ENCODE measurements around the gene KIR3DL1. TPM values are rescaled to one million over a fixed set of nuclear protein-coding genes. Genes with fewer than 3 reads are reported as not detected.

Gene KIR3DL1
- total and polyA plus RNA-seq, 10 donors, result 0.07 to 6.3 (median 0.79) TPM; not detected in 1

DNA sequence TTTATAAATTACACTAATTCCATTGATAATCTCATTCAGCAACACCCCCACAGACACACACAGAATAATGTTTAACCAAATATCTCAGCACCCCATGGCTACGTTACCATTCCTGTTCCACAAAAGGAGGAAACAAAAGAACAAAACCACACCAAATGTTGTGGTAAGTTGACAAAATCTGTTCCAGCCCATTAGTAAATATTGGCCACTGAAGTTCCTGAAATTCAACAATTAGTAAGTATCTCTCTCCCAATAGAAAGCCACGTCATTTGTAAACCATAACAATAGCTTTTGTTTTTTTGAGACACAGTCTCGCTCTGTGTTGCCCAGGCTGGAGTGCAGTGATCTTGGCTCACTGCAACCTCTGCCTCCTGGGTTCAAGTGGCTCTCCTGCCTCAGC is 55.4 kb downstream of the KIR3DL1 start:
- Histone ChIP-seq H3K27ac (peak overlapping the region in 6 of 8 donors; percentile 12 to 89 (median 44)), H3K4me3 (peak overlapping the region in 1 of 8 donors; percentile 27), H3K4me1 (peaks cover 0 to 11% (median 0%) of the 10 kb centered on the region in 6 donors), H3K36me3 (no peaks in the 10 kb centered on the region), H3K27me3 (replicated peaks in 1 of 7) (peaks cover 0 to 19% (median 0%) of the 10 kb centered on the region in 7 donors), H3K9me3 (no peaks in the 10 kb centered on the region)
- no peak for DNase-seq
- intact Hi-C loops (cut with DNase I; ENCODE audit: low total_unique reads), result no loop called here
- 29 to 63% (median 46%) methylated on average over 3 of the region's 3 CpGs for WGBS, 5 donors
- no peak for TF ChIP-seq POLR2AphosphoS5 (IDR thresholded peaks at IDR 0.05)
- TF ChIP-seq, protein P1, sequence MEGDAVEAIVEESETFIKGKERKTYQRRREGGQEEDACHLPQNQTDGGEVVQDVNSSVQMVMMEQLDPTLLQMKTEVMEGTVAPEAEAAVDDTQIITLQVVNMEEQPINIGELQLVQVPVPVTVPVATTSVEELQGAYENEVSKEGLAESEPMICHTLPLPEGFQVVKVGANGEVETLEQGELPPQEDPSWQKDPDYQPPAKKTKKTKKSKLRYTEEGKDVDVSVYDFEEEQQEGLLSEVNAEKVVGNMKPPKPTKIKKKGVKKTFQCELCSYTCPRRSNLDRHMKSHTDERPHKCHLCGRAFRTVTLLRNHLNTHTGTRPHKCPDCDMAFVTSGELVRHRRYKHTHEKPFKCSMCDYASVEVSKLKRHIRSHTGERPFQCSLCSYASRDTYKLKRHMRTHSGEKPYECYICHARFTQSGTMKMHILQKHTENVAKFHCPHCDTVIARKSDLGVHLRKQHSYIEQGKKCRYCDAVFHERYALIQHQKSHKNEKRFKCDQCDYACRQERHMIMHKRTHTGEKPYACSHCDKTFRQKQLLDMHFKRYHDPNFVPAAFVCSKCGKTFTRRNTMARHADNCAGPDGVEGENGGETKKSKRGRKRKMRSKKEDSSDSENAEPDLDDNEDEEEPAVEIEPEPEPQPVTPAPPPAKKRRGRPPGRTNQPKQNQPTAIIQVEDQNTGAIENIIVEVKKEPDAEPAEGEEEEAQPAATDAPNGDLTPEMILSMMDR (IDR thresholded peaks at IDR 0.05 in 8 of 11, conservative IDR thresholded peaks at IDR 0.05 in 3 of 11), result no peak

GRCh38 chr19:54873990-54874389 is 57.7 kb downstream of the KIR3DL1 start, which contains the start of gene FCAR:
FCAR (plus strand) TSS chr19:54874235; CDS start chr19:54874290, 55 bp downstream.
- TF ChIP-seq, protein P1 (IDR thresholded peaks at IDR 0.05 in 8 of 11, conservative IDR thresholded peaks at IDR 0.05 in 3 of 11), result no peak
- TF ChIP-seq POLR2A (IDR thresholded peaks at IDR 0.05), result peak in 1 of 3 donors; percentile 25
- peak in 1 of 3 donors; percentile 81 for TF ChIP-seq POLR2AphosphoS5 (IDR thresholded peaks at IDR 0.05)
- Histone ChIP-seq H3K36me3 (no peaks in the 10 kb centered on the region), H3K9me3 (no peaks in the 10 kb centered on the region), H3K4me3 (peak within 1 kb of the TSS in 5 of 8 donors; percentile 13 to 56 (median 27)), H3K27me3 (replicated peaks in 1 of 7) (peaks cover 0 to 20% (median 0%) of the 10 kb centered on the region in 7 donors), H3K4me1 (peaks cover 0 to 17% (median 0%) of the 10 kb centered on the region in 6 donors), H3K27ac (peak within 1 kb of the TSS in 7 of 8 donors; percentile 4 to 89 (median 79))
- no peak for DNase-seq
- intact Hi-C loops (cut with DNase I; ENCODE audit: low total_unique reads), result no loop called here
- WGBS, 5 donors, result 37 to 76% (median 52%) methylated on average over 8 of the region's 8 CpGs

GRCh38 chr19:54875506-54875905 is 59.2 kb downstream of the KIR3DL1 start:
- intact Hi-C loops (cut with DNase I; ENCODE audit: low total_unique reads), result no loop called here

DNA sequence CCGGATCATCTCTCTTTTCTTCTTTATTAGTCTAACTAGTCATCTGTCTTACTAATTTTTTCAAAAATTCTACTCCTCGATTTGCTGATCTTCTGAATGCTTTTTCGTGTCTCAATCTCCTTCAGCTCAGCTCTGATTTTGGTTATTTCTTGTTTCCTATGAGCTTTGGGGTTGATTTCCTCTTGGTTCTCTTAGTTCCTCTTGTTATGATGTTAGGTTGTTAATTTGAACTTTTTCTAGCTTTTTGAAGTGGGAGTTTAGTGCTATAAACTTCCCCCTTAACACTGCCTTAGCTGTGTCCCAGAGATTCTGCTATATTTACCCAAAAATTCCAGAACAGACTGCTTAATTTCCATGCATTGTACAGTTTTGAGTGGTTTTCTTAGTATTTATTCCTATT is 61.2 kb downstream of the KIR3DL1 start:
- TF ChIP-seq POLR2AphosphoS5 (IDR thresholded peaks at IDR 0.05), result no peak
- TF ChIP-seq POLR2A (IDR thresholded peaks at IDR 0.05), result no peak
- TF ChIP-seq, protein P1 (IDR thresholded peaks at IDR 0.05 in 8 of 11, conservative IDR thresholded peaks at IDR 0.05 in 3 of 11), result no peak
- WGBS, 5 donors, result 31 to 46% (median 41%) methylated on average over 3 of the region's 3 CpGs

More at GRCh38 chr19:54875506-54875905, 59.2 kb downstream of the KIR3DL1 start:
- H3K27me3 ChIP-seq (replicated peaks in 1 of 7), result peaks cover 0 to 26% (median 0%) of the 10 kb centered on the region in 7 donors
- H3K27ac ChIP-seq, result peak overlapping the region in 7 of 8 donors; percentile 4 to 89 (median 79)
- no peak for TF ChIP-seq POLR2A (IDR thresholded peaks at IDR 0.05)
- peak in 1 of 3 donors; percentile 33 for TF ChIP-seq POLR2AphosphoS5 (IDR thresholded peaks at IDR 0.05)
- H3K4me1 ChIP-seq, result peaks cover 0 to 25% (median 0%) of the 10 kb centered on the region in 6 donors
- H3K36me3 ChIP-seq, result peaks cover 0 to under 1% (median 0%) of the 10 kb centered on the region in 6 donors
- H3K9me3 ChIP-seq, result no peaks in the 10 kb centered on the region
- H3K4me3 ChIP-seq, result peak overlapping the region in 4 of 8 donors; percentile 11 to 56 (median 30)
- 21 to 40% (median 29%) methylated on average over 2 of the region's 2 CpGs for WGBS, 5 donors
- no peak for DNase-seq

More for the DNA sequence above, 61.2 kb downstream of the KIR3DL1 start:
- no peak for DNase-seq
- H3K9me3 ChIP-seq, result no peaks in the 10 kb centered on the region
- peak overlapping the region in 2 of 8 donors; percentile 32 to 56 for H3K4me3 ChIP-seq
- peaks cover 0 to 14% (median 0%) of the 10 kb centered on the region in 6 donors for H3K36me3 ChIP-seq
- peak overlapping the region in 7 of 8 donors; percentile 15 to 89 (median 79) for H3K27ac ChIP-seq
- peaks cover 0 to 45% (median 2%) of the 10 kb centered on the region in 6 donors for H3K4me1 ChIP-seq
- H3K27me3 ChIP-seq (replicated peaks in 1 of 7), result peaks cover 0 to 35% (median 0%) of the 10 kb centered on the region in 7 donors
- intact Hi-C loops (cut with DNase I; ENCODE audit: low total_unique reads), result no loop called here

Small RNA genes within 50 kb of the gene (small RNA-seq; reads per million reads assigned to genes)
- gene KIR3DP1 (0 reads per million in 4 donors), gene RNU6-222P (0 to 0.17 (median 0) reads per million in 4 donors)

Other genes starting within 250 kb of the KIR3DL1 start
- gene LILRA2, start 242.7 kb upstream of the KIR3DL1 start, total RNA-seq, result 10 to 100 TPM; 39.2 to 77.8 (median 54.0) TPM
- gene LILRA2, start 242.7 kb upstream of the KIR3DL1 start, polyA plus RNA-seq, result 10 to 100 TPM in 2 of 3 donors, 1 to 10 TPM in 1; 7.2 to 28.2 (median 12.6) TPM
- 10 to 100 TPM; 34.4 to 65.0 (median 37.2) TPM for gene LILRA1, start 222.8 kb upstream of the KIR3DL1 start, total RNA-seq
- 10 to 100 TPM in 1 of 3 donors, 1 to 10 TPM in 2; 3.4 to 17.2 (median 8.0) TPM for gene LILRA1, start 222.8 kb upstream of the KIR3DL1 start, polyA plus RNA-seq
- 100 to 1,000 TPM in 6 of 7 donors, 10 to 100 TPM in 1; 66.2 to 249 (median 166) TPM for gene LILRB1, start 186.0 kb upstream of the KIR3DL1 start, total RNA-seq
- 10 to 100 TPM; 23.5 to 56.4 (median 43.0) TPM for gene LILRB1, start 186.0 kb upstream of the KIR3DL1 start, polyA plus RNA-seq
- gene LILRB4, start 153.5 kb upstream of the KIR3DL1 start, total RNA-seq, result 10 to 100 TPM; 16.4 to 40.3 (median 33.4) TPM
- 10 to 100 TPM; 11.2 to 16.6 (median 12.0) TPM for gene LILRB4, start 153.5 kb upstream of the KIR3DL1 start, polyA plus RNA-seq
- gene KIR3DL3, start 92.0 kb upstream of the KIR3DL1 start, total RNA-seq, result not detected
- not detected for gene KIR3DL3, start 92.0 kb upstream of the KIR3DL1 start, polyA plus RNA-seq
- 1 to 10 TPM in 5 of 7 donors, under 1 TPM in 1, not detected in 1; 0.46 to 3.5 (median 1.6) TPM for gene KIR2DL3, start 78.0 kb upstream of the KIR3DL1 start, total RNA-seq
- gene KIR2DL3, start 78.0 kb upstream of the KIR3DL1 start, polyA plus RNA-seq, result under 1 TPM; 0.07 to 0.15 (median 0.10) TPM
- 1 to 10 TPM in 3 of 7 donors, under 1 TPM in 3, not detected in 1; 0.51 to 6.6 (median 1.0) TPM for gene KIR2DL1, start 46.7 kb upstream of the KIR3DL1 start, total RNA-seq
- gene KIR2DL1, start 46.7 kb upstream of the KIR3DL1 start, polyA plus RNA-seq, result under 1 TPM; 0.13 to 0.29 (median 0.20) TPM
- 1 to 10 TPM; 1.5 to 6.6 (median 3.7) TPM for gene KIR2DL4, start 12.9 kb upstream of the KIR3DL1 start, total RNA-seq
- gene KIR2DL4, start 12.9 kb upstream of the KIR3DL1 start, polyA plus RNA-seq, result 1 to 10 TPM in 1 of 3 donors, under 1 TPM in 2; 0.63 to 1.6 (median 0.65) TPM
- gene KIR2DS4, start 16.2 kb downstream of the KIR3DL1 start, total RNA-seq, result 1 to 10 TPM in 5 of 7 donors, under 1 TPM in 2; 0.66 to 2.2 (median 1.0) TPM
- gene KIR2DS4, start 16.2 kb downstream of the KIR3DL1 start, polyA plus RNA-seq, result under 1 TPM in 2 of 3 donors, not detected in 1; 0.39 to 0.48 TPM
- 1 to 10 TPM in 5 of 7 donors, under 1 TPM in 2; 0.39 to 2.7 (median 1.0) TPM for gene KIR3DL2, start 34.0 kb downstream of the KIR3DL1 start, total RNA-seq
- gene KIR3DL2, start 34.0 kb downstream of the KIR3DL1 start, polyA plus RNA-seq, result under 1 TPM; 0.13 to 0.59 (median 0.19) TPM
- 10 to 100 TPM; 17.4 to 86.3 (median 32.8) TPM for gene FCAR, start 57.8 kb downstream of the KIR3DL1 start, total RNA-seq
- gene FCAR, start 57.8 kb downstream of the KIR3DL1 start, polyA plus RNA-seq, result 1 to 10 TPM in 2 of 3 donors, under 1 TPM in 1; 0.59 to 3.7 (median 1.1) TPM
- 10 to 100 TPM in 5 of 7 donors, 1 to 10 TPM in 2; 8.2 to 16.7 (median 11.8) TPM for gene NCR1, start 89.7 kb downstream of the KIR3DL1 start, total RNA-seq
- gene NCR1, start 89.7 kb downstream of the KIR3DL1 start, polyA plus RNA-seq, result 1 to 10 TPM in 1 of 3 donors, under 1 TPM in 2; 0.33 to 1.3 (median 0.50) TPM
- 1 to 10 TPM in 1 of 7 donors, under 1 TPM in 6; 0.09 to 1.3 (median 0.36) TPM for gene NLRP7, start 131.1 kb downstream of the KIR3DL1 start, total RNA-seq
- gene NLRP7, start 131.1 kb downstream of the KIR3DL1 start, polyA plus RNA-seq, result under 1 TPM; 0.09 to 0.11 (median 0.10) TPM
- gene NLRP2, start 149.9 kb downstream of the KIR3DL1 start, total RNA-seq, result 10 to 100 TPM in 2 of 7 donors, 1 to 10 TPM in 5; 5.1 to 21.2 (median 7.6) TPM
- 10 to 100 TPM in 1 of 3 donors, 1 to 10 TPM in 2; 2.0 to 16.1 (median 3.8) TPM for gene NLRP2, start 149.9 kb downstream of the KIR3DL1 start, polyA plus RNA-seq
- gene GP6, start 221.8 kb downstream of the KIR3DL1 start, total RNA-seq, result 1 to 10 TPM; 1.3 to 3.8 (median 1.7) TPM
- under 1 TPM; 0.09 to 0.41 (median 0.35) TPM for gene GP6, start 221.8 kb downstream of the KIR3DL1 start, polyA plus RNA-seq
- 10 to 100 TPM; 15.3 to 31.5 (median 17.9) TPM for gene RDH13, start 246.7 kb downstream of the KIR3DL1 start, total RNA-seq
- 10 to 100 TPM in 1 of 3 donors, 1 to 10 TPM in 2; 4.6 to 13.5 (median 7.6) TPM for gene RDH13, start 246.7 kb downstream of the KIR3DL1 start, polyA plus RNA-seq